Fibroblast of skin of abdomen (primary cell): ENCODE measurements around the gene RNF19B.
A peak's percentile ranks its signal among the peaks of the same experiment; 100 is the strongest.

ENCODE experiments used
- DNase-seq: peaks from one replicate; pipeline ENCODE4 v3.0.0-alpha.2; 2013

Gene RNF19B

GRCh38 chr1:32899586-32900296 is 64.9 kb downstream of the RNF19B start:
- DNase-seq, result no peak

GRCh38 chr1:32898958-32899357 is 65.7 kb downstream of the RNF19B start:
- DNase-seq, result no peak

GRCh38 chr1:32898056-32898455 is 66.6 kb downstream of the RNF19B start:
- DNase-seq, result no peak

GRCh38 chr1:32897082-32898049 is 67.2 kb downstream of the RNF19B start:
- DNase-seq, result no peak

- DNase-seq, result no peak
These were observed 68.2 kb downstream of the RNF19B start for GRCh38 chr1:32896451-32896850.

- no peak for DNase-seq
These were observed 69.0 kb downstream of the RNF19B start for GRCh38 chr1:32895325-32896215.

- no peak for DNase-seq
These were observed 69.9 kb downstream of the RNF19B start for GRCh38 chr1:32894681-32895080.

- DNase-seq, result no peak
These were observed 70.5 kb downstream of the RNF19B start for GRCh38 chr1:32894019-32894600.

GRCh38 chr1:32893198-32894018 is 71.2 kb downstream of the RNF19B start:
- DNase-seq, result peak; percentile 22

GRCh38 chr1:32892368-32893197 is 72.0 kb downstream of the RNF19B start:
- peak; percentile 21 for DNase-seq

- DNase-seq, result no peak
These were observed 73.0 kb downstream of the RNF19B start for GRCh38 chr1:32891630-32892029.

- no peak for DNase-seq
These were observed 73.4 kb downstream of the RNF19B start for GRCh38 chr1:32891241-32891570.

- no peak for DNase-seq
These were observed 73.9 kb downstream of the RNF19B start for GRCh38 chr1:32890516-32891240.

- no peak for DNase-seq
These were observed 74.8 kb downstream of the RNF19B start for GRCh38 chr1:32889731-32890278.

GRCh38 chr1:32888677-32889420 is 75.8 kb downstream of the RNF19B start:
- DNase-seq, result no peak

GRCh38 chr1:32888134-32888533 is 76.5 kb downstream of the RNF19B start:
- no peak for DNase-seq

GRCh38 chr1:32887623-32888022 is 77.0 kb downstream of the RNF19B start:
- DNase-seq, result no peak

GRCh38 chr1:32886828-32887414 is 77.7 kb downstream of the RNF19B start:
- DNase-seq, result no peak
